HepG2 (cell line): ENCODE data around the gene MT1M. TPM values are rescaled to one million over a fixed set of nuclear protein-coding genes. Genes with fewer than 3 reads are reported as not detected.

Source experiments
- ASH2L ChIP-seq: fragments of 300-600, 200-600 bp; sonication (generic); IDR thresholded peaks from 2 replicates; pipeline ENCODE4 v1.7.0; 2017; ENCODE audit warnings: low read depth, mild to moderate bottlenecking, moderate library complexity, mixed read lengths, low read length; ENCODE audit not compliant: insufficient read length
- BRF2 ChIP-seq: sonication (generic); formaldehyde crosslinking; IDR thresholded peaks from 2 replicates; pipeline ENCODE4 v1.8.1; 2022; ENCODE audit warnings: mild to moderate bottlenecking, missing genetic modification reagents
- CSRNP2 ChIP-seq: sonication (generic); formaldehyde crosslinking; conservative IDR thresholded peaks from 2 replicates; pipeline ENCODE4 v1.8.0; 2022; ENCODE audit warnings: low read depth, missing genetic modification reagents
- DNMT3B ChIP-seq: conservative IDR thresholded peaks from 2 replicates; pipeline ENCODE4 v1.6.1; 2016; ENCODE audit warnings: missing biosample characterization, control low read depth
- ETV6 ChIP-seq: sonication (generic); formaldehyde crosslinking; conservative IDR thresholded peaks from 2 replicates; pipeline ENCODE4 v1.4.0; 2020; ENCODE audit warnings: missing genetic modification reagents
- FOXP1 ChIP-seq, 2 experiments: fragments of 450-650 bp in 1 of 2; IDR thresholded peaks; 2 replicates each; pipeline ENCODE4 v1.6.1; 2017 to 2018; ENCODE audit warnings: antibody characterized with exemption in 1 of 2
- KLF13 ChIP-seq: sonication (generic); formaldehyde crosslinking; IDR thresholded peaks from 2 replicates; pipeline ENCODE4 v1.4.0; 2020; ENCODE audit warnings: mild to moderate bottlenecking, missing genetic modification reagents
- KLF6 ChIP-seq: IDR thresholded peaks from 2 replicates; pipeline ENCODE4 v1.8.0; 2016; ENCODE audit warnings: missing biosample characterization, missing genetic modification reagents
- MAFG ChIP-seq: sonication (generic); formaldehyde crosslinking; IDR thresholded peaks from 2 replicates; pipeline ENCODE4 v1.5.1; 2020; ENCODE audit warnings: mild to moderate bottlenecking, missing genetic modification reagents
- RBM39 ChIP-seq: fragments of 200-400 bp; formaldehyde crosslinking; IDR thresholded peaks from one replicate; pipeline ENCODE4 v1.6.1; 2018; ENCODE audit warnings: antibody characterized with exemption, mild to moderate bottlenecking, low read depth, low read length; ENCODE audit not compliant: poor library complexity, severe bottlenecking
- SALL1 ChIP-seq: sonication (generic); formaldehyde crosslinking; IDR thresholded peaks from 2 replicates; pipeline ENCODE4 v1.8.0; 2022; ENCODE audit warnings: mild to moderate bottlenecking, missing genetic modification reagents
- STAT5B ChIP-seq: sonication (generic); formaldehyde crosslinking; IDR thresholded peaks from 2 replicates; pipeline ENCODE4 v1.4.0; 2020; ENCODE audit warnings: missing genetic modification reagents
- TCF12 ChIP-seq, 2 experiments: fragments of 450-650 bp in 1 of 2; sonication (generic) in 1 of 2; formaldehyde crosslinking in 1 of 2; IDR thresholded peaks; 2 replicates each; pipeline versions ENCODE4 v1.6.1 to v1.8.0; 2017 to 2022; ENCODE audit warnings: antibody characterized with exemption in 1 of 2, mild to moderate bottlenecking in 1 of 2, missing genetic modification reagents in 1 of 2, moderate library complexity in 1 of 2
- ZBTB20 ChIP-seq: sonication (generic); formaldehyde crosslinking; IDR thresholded peaks from 2 replicates; pipeline ENCODE4 v1.8.1; 2023; ENCODE audit warnings: missing genetic modification reagents, low read depth, mild to moderate bottlenecking, borderline replicate concordance
- ZBTB42 ChIP-seq: sonication (generic); formaldehyde crosslinking; IDR thresholded peaks from 2 replicates; pipeline ENCODE4 v1.5.0; 2020; ENCODE audit warnings: mild to moderate bottlenecking, missing genetic modification reagents
- ZBTB43 ChIP-seq: sonication (generic); formaldehyde crosslinking; conservative IDR thresholded peaks from 2 replicates; pipeline ENCODE4 v1.4.0; 2020; ENCODE audit warnings: missing genetic modification reagents
- ZNF558 ChIP-seq: sonication (generic); formaldehyde crosslinking; IDR thresholded peaks from 2 replicates; pipeline ENCODE4 v1.9.0; 2022; ENCODE audit warnings: mild to moderate bottlenecking, missing genetic modification reagents, borderline replicate concordance
- ZNF564 ChIP-seq: sonication (generic); formaldehyde crosslinking; IDR thresholded peaks from 2 replicates; pipeline ENCODE4 v1.8.1; 2023; ENCODE audit warnings: mild to moderate bottlenecking, missing genetic modification reagents
- ZNF7 ChIP-seq: IDR thresholded peaks from 2 replicates; pipeline ENCODE4 v1.6.1; 2016; ENCODE audit warnings: missing biosample characterization, missing genetic modification reagents
- ZNF746 ChIP-seq: sonication (generic); formaldehyde crosslinking; IDR thresholded peaks from 2 replicates; pipeline ENCODE4 v1.8.0; 2022; ENCODE audit warnings: mild to moderate bottlenecking, missing genetic modification reagents
- ZNF781 ChIP-seq: sonication (generic); formaldehyde crosslinking; IDR thresholded peaks from 2 replicates; pipeline ENCODE4 v1.5.1; 2020; ENCODE audit warnings: borderline replicate concordance, mild to moderate bottlenecking, missing genetic modification reagents; ENCODE audit errors: not compliant biosample characterization
- ZSCAN29 ChIP-seq: sonication (generic); formaldehyde crosslinking; conservative IDR thresholded peaks from 2 replicates; pipeline ENCODE4 v1.4.0; 2020; ENCODE audit warnings: mild to moderate bottlenecking, missing genetic modification reagents
- polyA plus RNA-seq, 8 experiments: library from polyadenylated mRNA; depleted of rRNA in 3 of 8; stranded (reverse) in 7 of 8; unstranded in 1 of 8; fragments of >200 nt; fragmentation: Illumina TruSeq in 4 of 8; extraction: Trizol in 4 of 8; gene quantifications; 2 replicates each; pipeline versions ENCODE4 v1.2.1 to v1.2.3, GENCODE V29; 2011 to 2016; ENCODE audit warnings: low read depth in 4 of 8, missing spikeins in 1 of 8, mixed read lengths in 1 of 8; ENCODE audit not compliant: insufficient read depth in 1 of 8
- total RNA-seq, 5 experiments: library from RNA; depleted of rRNA; stranded (reverse); fragments of >200 nt; fragmentation: Illumina TruSeq; extraction: Trizol; gene quantifications; 2 replicates each; pipeline ENCODE4 v1.2.3, GENCODE V29; 2016; ENCODE audit warnings: low read depth in 1 of 5

MT1M gene
- total and polyA plus RNA-seq, 2 of the 13 experiments (the other 11 are each of a cell fraction or from before 2014, with no cell fraction given): 4.6 TPM; not detected in 1

- TF ChIP-seq ZBTB42: no peak
- no peak for TF ChIP-seq DNMT3B (CRISPR knock-in tag)
- no peak for TF ChIP-seq ZNF746 (CRISPR knock-in tag)
- no peak for TF ChIP-seq CSRNP2 (CRISPR knock-in tag)
- no peak for TF ChIP-seq RBM39
- no peak for TF ChIP-seq ASH2L
- TF ChIP-seq MAFG (CRISPR knock-in tag): no peak
- no peak for TF ChIP-seq ZBTB20 (CRISPR knock-in tag)
- no peak for TF ChIP-seq ZNF564 (CRISPR knock-in tag)
- 0 out of 2 replicates have a peak, but pooled peaks have one; percentile 21 for TF ChIP-seq ZBTB43 (CRISPR knock-in tag)
- TF ChIP-seq KLF6: no peak
- no peak for TF ChIP-seq KLF13 (CRISPR knock-in tag)
- TF ChIP-seq ETV6: 0 out of 2 replicates have a peak, but pooled peaks have one; percentile 25
- no peak for TF ChIP-seq STAT5B
- no peak; the same call in none of the 2 replicates for TF ChIP-seq SALL1
- no peak for TF ChIP-seq FOXP1 (IDR thresholded peaks at IDR 0.05)
- TF ChIP-seq FOXP1 (CRISPR knock-in tag; IDR thresholded peaks at IDR 0.05): no peak
- no peak for TF ChIP-seq ZNF781
- no peak for TF ChIP-seq BRF2 (CRISPR knock-in tag)
- no peak for TF ChIP-seq TCF12 (IDR thresholded peaks at IDR 0.05)
- 0 out of 2 replicates have a peak, but pooled peaks have one; percentile 44 for TF ChIP-seq TCF12 (CRISPR knock-in tag; IDR thresholded peaks at IDR 0.05)
- TF ChIP-seq ZNF7 (CRISPR knock-in tag): no peak
- TF ChIP-seq ZNF558 (CRISPR knock-in tag): no peak
- TF ChIP-seq ZSCAN29: no peak
Measured at GRCh38 chr16:56637814-56638750, 5.6 kb downstream of the MT1M start, which contains the start of gene MT1A (continued).
